PC-9 (cell line): ENCODE results near the gene NCK2.

ENCODE experiments used
- EZH2 ChIP-seq: fragments of 200-600 bp; sonication (generic); IDR thresholded peaks from 2 replicates; pipeline ENCODE4 v1.8.0; 2017; ENCODE audit warnings: antibody characterized with exemption, low read depth
- TF ChIP-seq, protein P1 (sequence below): fragments of 200-600 bp; sonication (generic); conservative IDR thresholded peaks from 2 replicates; pipeline ENCODE4 v1.6.1; 2017; ENCODE audit warnings: mixed run types, antibody characterized with exemption, mild to moderate bottlenecking, moderate library complexity

DNA sequence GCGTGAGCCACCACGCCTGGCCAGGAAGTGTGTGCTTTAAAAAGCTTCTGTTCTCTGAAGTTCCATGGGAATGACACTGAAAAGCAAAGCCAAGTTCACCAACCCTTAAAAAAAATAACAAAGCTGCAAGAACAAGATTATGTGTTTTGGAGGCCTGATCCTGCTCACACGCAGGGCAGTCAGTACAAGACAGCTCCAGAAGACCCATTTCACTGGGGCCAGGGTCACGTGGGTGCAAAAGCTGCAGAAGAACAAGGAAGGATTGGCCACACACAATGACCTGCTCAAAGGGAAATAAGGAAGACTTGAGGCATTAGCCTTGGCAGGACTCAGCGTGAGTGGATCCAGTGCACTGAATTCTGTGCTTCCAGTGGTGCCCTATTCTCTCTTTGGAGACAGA is 187.9 kb downstream of the NCK2 start:
- TF ChIP-seq EZH2: no peak
- TF ChIP-seq, protein P1, sequence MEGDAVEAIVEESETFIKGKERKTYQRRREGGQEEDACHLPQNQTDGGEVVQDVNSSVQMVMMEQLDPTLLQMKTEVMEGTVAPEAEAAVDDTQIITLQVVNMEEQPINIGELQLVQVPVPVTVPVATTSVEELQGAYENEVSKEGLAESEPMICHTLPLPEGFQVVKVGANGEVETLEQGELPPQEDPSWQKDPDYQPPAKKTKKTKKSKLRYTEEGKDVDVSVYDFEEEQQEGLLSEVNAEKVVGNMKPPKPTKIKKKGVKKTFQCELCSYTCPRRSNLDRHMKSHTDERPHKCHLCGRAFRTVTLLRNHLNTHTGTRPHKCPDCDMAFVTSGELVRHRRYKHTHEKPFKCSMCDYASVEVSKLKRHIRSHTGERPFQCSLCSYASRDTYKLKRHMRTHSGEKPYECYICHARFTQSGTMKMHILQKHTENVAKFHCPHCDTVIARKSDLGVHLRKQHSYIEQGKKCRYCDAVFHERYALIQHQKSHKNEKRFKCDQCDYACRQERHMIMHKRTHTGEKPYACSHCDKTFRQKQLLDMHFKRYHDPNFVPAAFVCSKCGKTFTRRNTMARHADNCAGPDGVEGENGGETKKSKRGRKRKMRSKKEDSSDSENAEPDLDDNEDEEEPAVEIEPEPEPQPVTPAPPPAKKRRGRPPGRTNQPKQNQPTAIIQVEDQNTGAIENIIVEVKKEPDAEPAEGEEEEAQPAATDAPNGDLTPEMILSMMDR: no peak
